HL-60/S4 (cell line): Measurements from ENCODE around the gene TNFRSF11A.

Source experiments
- in situ Hi-C: fragments of 300-500 bp; cut with MboI; formaldehyde crosslinking; loops from 2 replicates; pipeline ENCODE4 v1.14.3; 2022; ENCODE audit warnings: low sequenced_read_pairs

Gene TNFRSF11A

GRCh38 chr18:62407660-62408059, 82.5 kb downstream of the TNFRSF11A start:
- in situ Hi-C loops: no loop called here

GRCh38 chr18:62409821-62410220, 84.7 kb downstream of the TNFRSF11A start:
- in situ Hi-C loops: no loop called here

GRCh38 chr18:62412231-62412979, 87.3 kb downstream of the TNFRSF11A start:
- in situ Hi-C loops: no loop called here

- in situ Hi-C loops: no loop called here
Observed at GRCh38 chr18:62413206-62413605, 88.1 kb downstream of the TNFRSF11A start.

- in situ Hi-C loops: no loop called here
Observed at GRCh38 chr18:62418258-62418657, 93.1 kb downstream of the TNFRSF11A start.

GRCh38 chr18:62420151-62420512, 95.0 kb downstream of the TNFRSF11A start:
- in situ Hi-C loops: no loop called here

GRCh38 chr18:62420513-62421209, 95.6 kb downstream of the TNFRSF11A start:
- in situ Hi-C loops: no loop called here

GRCh38 chr18:62425465-62426190, 100.5 kb downstream of the TNFRSF11A start:
- in situ Hi-C loops: loop anchor here (25.0 kb wide), 1 partner anchor 562 kb away; no protein-coding TSS in a partner anchor

- in situ Hi-C loops: loop anchor here (25.0 kb wide), 1 partner anchor 561 kb away; no protein-coding TSS in a partner anchor
Observed at GRCh38 chr18:62426191-62426488, 101.0 kb downstream of the TNFRSF11A start.

- in situ Hi-C loops: loop anchor here (25.0 kb wide), 1 partner anchor 555 kb away; no protein-coding TSS in a partner anchor
Observed at GRCh38 chr18:62432176-62432575, 107.1 kb downstream of the TNFRSF11A start.

GRCh38 chr18:62434798-62435197, 109.7 kb downstream of the TNFRSF11A start:
- in situ Hi-C loops: loop anchor here (25.0 kb wide), 1 partner anchor 553 kb away; no protein-coding TSS in a partner anchor

- in situ Hi-C loops: loop anchor here (25.0 kb wide), 1 partner anchor 552 kb away; no protein-coding TSS in a partner anchor
Observed at GRCh38 chr18:62435435-62436031, 110.4 kb downstream of the TNFRSF11A start.

- in situ Hi-C loops: loop anchor here (25.0 kb wide), 1 partner anchor 551 kb away; no protein-coding TSS in a partner anchor
Observed at GRCh38 chr18:62436636-62437234, 111.6 kb downstream of the TNFRSF11A start.

GRCh38 chr18:62437235-62438017, 112.3 kb downstream of the TNFRSF11A start:
- in situ Hi-C loops: loop anchor here (25.0 kb wide), 1 partner anchor 550 kb away; no protein-coding TSS in a partner anchor

- in situ Hi-C loops: loop anchor here (25.0 kb wide), 1 partner anchor 549 kb away; no protein-coding TSS in a partner anchor
Observed at GRCh38 chr18:62438018-62438329, 112.9 kb downstream of the TNFRSF11A start.

- in situ Hi-C loops: loop anchor here (25.0 kb wide), 1 partner anchor 549 kb away; no protein-coding TSS in a partner anchor
Observed at GRCh38 chr18:62438402-62438801, 113.3 kb downstream of the TNFRSF11A start.

GRCh38 chr18:62438866-62439265, 113.8 kb downstream of the TNFRSF11A start:
- in situ Hi-C loops: loop anchor here (25.0 kb wide), 1 partner anchor 548 kb away; no protein-coding TSS in a partner anchor
